GM21529 (cell line): ENCODE data around the gene SMURF2.
"Not testable (repeated sequence)": the region's sequence is repeated elsewhere in the genome, so short reads cannot be mapped to it uniquely, and the experiment has no call there.

ENCODE experiments used
- ATAC-seq: cut with Tn5 transposase; IDR thresholded peaks from one replicate; pipeline ENCODE4 v1.9.1; 2021; ENCODE audit not compliant: unreplicated experiment

The SMURF2 gene

GRCh38 chr17:64661976-64662773, at the start of gene SMURF2:
Gene SMURF2, minus strand, starts transcription at chr17:64662307. Its CDS starts 427 bp downstream, at chr17:64661880.
- peak; percentile 80 for ATAC-seq

DNA sequence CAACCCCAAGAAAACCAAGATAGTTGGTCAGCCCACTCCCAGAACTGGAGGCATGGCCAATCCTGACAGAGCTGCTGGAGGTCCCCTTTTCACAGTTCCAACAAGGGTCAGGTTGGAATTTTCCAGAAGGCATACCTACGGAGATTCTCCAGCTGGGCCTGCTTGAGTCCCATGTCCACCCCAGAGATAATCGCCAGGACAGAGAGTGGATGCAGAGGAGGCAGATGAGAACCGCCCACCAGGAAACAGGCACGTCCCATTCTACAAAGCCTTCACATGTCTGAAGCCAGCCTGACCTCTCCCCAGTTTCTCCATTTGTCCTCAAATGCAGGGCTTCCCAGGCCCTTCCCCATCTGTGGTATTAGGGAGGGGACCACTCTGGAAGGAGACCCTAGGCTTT, 47.4 kb upstream of the SMURF2 start:
- no peak for ATAC-seq

- no peak for ATAC-seq
Measured at GRCh38 chr17:64707050-64707591, 45.0 kb upstream of the SMURF2 start.

DNA sequence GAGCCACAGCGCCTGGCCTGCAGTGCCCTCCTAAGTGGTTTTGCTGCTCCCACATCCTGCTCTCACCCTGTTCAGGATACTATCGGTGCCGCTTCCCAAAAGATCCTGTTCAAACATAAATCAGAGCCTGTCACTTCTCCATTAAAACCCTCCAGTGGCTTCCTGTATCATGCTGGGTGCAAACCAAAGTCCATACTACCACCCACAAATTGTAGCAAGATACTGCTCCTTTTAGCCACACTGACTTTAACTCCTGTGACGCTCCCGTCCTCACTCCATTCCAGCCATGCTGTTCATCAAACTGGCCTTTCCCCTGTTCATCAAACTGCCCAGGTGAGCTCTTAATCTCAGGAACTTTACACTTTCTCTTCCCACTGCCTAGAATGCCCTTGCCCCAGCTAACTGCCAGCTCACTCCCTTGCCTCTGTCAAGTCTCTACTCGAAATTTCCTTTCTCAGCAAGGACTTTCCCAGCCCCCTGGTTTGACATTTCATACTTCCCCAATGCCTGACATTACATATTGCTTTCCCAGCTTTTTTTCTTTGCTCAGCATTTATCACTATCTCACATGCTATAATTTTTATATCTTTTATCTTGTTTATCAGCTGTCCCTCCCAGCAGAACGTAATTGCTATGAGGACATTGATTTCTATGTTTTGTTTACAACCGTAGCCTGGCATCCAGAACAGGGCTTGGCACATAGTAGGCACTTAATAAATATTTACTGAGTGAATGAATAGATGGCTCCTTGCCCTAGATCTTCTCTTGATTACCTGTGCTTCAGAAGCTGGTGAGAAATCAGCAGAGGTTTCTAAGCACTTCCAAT, 44.3 kb upstream of the SMURF2 start:
- no peak for ATAC-seq

DNA sequence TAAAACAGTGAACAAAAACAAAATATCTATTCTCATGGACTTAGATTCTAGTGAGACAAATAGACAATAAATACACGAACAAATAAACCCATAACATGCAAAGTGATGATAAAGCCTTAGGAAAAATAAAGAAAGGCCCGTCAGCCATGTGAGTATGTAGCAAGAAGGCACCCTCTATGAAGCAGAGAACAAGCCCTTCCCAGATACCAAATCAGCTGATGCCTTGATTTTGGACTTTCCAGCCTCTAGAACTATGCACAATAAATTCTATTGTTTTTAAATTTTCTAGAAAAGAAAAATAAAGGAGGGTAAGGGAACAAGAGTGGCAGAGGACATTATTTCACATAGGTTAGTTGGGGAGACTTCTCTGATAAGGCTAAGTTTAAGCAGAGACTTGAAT, 40.7 kb upstream of the SMURF2 start:
- ATAC-seq, result no peak

- no peak for ATAC-seq
Measured at GRCh38 chr17:64698725-64699124, 36.6 kb upstream of the SMURF2 start.

DNA sequence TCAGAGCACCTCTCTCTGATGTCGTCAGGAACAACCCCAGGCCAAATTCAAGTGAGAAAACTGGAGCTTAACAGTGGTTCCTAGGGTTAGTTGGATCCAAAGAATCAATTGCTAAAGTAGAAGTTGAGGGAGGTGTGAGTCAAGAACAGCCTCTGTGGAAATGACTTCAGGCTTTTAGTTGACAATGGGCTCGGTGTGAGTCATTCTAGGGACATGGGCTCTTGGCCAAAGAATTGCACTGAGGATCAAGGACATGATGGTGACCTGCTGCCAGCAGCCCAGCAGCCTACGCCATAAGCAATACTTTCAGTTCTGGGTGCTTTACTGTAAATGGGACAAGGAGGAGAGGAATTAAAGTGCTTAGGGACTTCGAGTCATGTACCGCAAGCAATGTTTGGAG, 32.1 kb upstream of the SMURF2 start:
- ATAC-seq, result no peak

- ATAC-seq, result no peak
Measured at GRCh38 chr17:64692187-64692586, 30.1 kb upstream of the SMURF2 start.

DNA sequence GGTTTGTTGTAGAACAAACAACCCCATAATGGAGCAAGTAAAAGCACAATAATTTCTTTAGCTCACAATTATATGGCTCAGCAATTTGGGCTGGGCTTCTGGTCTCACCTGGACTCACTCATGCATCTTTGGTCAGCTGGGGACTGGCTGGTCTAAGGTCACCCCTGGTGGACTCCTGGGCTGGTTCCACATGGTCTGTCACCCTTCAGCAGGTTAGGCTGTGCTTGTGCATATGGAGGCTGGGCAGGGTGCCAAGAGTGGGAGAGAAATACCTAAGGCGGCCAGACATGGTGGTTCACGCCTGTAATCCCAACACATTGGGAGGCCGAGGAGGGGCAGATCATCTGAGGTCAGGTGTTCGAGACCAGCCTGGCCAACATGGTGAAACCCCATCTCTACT, 27.0 kb upstream of the SMURF2 start:
- ATAC-seq, result no peak

GRCh38 chr17:64688481-64688880, 26.4 kb upstream of the SMURF2 start:
- ATAC-seq, result no peak

DNA sequence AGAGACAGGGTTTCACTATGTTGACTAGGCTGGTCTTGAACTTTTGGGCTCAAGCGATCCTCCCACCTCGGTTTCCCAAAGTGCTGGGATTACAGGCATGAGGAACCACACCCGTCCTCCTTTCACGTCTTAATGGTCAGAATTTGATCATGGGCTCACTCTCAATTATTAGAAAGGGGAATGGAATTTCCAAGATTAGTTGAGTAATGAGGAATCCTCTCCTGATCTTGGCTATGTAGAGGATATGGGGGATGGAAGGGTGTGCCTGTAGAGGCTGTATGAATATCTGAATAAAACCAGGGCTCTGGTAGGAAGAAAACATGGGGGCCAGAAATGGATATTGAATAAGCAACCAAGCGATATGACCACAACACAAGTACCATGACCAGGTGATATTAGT, 25.9 kb upstream of the SMURF2 start:
- ATAC-seq, result no peak

- no peak for ATAC-seq
Measured at GRCh38 chr17:64687376-64687775, 25.3 kb upstream of the SMURF2 start.

DNA sequence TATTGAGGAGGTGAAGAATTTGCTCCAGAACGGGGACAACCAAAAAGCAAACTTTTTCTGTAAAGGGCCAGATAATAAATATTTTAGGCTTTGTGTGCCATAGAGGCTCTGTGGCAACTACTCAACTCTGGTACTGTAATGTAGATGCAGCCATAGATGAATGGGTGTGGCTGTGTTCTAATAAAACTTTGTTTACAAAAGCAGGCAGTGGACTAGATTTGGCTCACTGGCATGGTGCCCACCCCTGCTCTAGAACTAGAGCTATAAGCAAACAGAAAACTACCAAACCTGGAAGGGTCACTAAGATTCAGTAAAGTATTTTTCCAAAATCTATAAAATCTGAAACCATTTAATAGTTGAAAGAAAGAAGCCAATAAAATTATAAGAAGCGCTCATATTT, 24.6 kb upstream of the SMURF2 start:
- ATAC-seq, result no peak

- no peak for ATAC-seq
Measured at GRCh38 chr17:64685705-64686104, 23.6 kb upstream of the SMURF2 start.

DNA sequence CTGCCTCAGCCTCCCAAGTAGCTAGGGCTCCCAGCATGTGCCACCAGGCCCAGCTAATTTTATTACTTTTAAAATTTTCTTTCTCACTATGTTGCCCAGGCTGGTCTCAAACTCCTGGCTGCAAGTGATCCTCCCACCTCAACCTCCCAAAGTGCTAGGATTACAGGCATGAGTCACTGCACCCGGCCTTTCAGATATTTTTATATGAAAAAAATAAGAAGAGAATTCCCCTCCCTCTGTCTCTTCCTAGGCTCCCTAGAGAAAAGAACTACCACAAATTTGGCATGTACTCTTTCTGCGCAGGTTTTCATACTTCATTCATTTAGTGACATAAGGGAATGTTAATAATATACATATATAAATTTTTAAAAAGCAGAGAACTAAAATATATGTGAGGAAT, 21.7 kb upstream of the SMURF2 start:
- ATAC-seq, result no peak

DNA sequence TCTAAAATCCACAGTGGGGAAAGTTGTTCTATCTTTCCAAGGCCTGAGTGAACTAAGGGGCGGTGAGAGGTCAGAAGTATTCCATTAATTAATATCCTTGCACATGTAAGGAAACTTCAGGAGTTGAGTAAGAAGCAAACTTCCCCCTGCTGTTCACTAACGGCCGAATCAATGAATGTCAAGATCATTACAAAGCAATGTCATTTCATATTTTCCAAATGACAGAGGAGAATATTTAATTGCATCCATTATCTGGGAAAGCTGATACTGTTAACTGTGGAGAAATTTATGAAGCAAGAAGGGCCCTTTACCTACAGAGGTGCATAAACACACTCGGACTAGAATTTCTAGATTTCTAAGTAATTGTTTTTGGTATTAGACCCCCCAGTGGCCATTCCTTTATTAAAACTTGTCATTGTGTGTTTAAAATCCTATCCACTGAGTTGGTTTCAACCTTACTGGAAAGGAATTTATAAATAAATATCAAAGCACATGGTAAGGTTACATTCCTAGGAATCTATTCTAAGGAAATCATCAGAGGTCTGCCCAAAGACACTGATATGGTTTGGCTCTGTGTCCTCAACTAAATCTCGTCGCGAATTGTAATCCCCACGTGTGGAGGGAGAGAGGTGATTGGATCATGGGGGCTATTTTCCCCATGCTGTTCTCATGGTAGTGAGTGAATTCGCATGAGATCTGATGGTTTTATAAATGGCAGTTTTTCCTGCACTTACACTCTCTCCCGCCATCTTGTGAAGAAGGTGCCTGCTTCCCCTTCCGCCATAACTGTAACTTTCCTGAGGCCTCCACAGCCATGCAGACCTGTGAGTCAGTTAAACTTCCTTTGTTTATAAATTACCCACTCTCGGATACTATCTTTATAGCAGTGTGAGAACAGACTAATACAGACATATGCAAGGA, 20.4 kb upstream of the SMURF2 start:
- no peak for ATAC-seq

DNA sequence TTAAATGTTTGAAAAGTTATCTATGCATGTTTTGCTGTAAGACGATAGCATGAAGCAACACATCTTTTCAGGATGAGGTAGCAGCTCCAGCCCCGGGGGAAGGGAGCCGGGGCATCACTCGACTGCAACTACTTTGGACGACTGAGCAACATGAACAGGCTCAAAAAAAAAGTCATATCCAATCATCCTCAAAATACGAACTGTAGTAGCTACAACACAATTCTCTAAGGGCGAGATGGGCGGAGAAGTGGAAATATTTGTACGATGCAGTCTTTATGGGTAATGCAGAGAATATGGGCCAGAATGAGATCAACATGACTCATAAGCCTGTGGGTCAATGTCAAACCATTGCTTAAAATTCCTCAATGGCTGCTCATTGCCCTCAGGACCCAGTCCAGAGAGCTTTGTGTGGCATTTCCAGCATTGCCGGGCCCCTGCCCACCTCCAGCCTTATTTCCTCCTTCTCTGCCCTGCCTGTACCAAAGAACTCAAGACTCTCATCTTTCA, 17.7 kb upstream of the SMURF2 start:
- ATAC-seq, result no peak

- ATAC-seq, result no peak
Measured at GRCh38 chr17:64676763-64677162, 14.7 kb upstream of the SMURF2 start.

GRCh38 chr17:64670843-64671590, 8.9 kb upstream of the SMURF2 start:
- not testable (repeated sequence) for ATAC-seq
